AG10803 (cell line): ENCODE results near the gene SRF.

Source experiments
- DNase-seq: peaks from one replicate; pipeline ENCODE4 v3.0.0; 2010; ENCODE audit warnings: low read depth
- H3K4me3 ChIP-seq: 2 replicates; pipeline ENCODE4 v1.5.1; 2011; ENCODE audit warnings: mild to moderate bottlenecking, low read length, control low read depth
- CTCF ChIP-seq: conservative IDR thresholded peaks from 2 replicates; pipeline ENCODE4 v1.5.1; 2011; ENCODE audit warnings: mild to moderate bottlenecking, low read length, control low read depth, inconsistent platforms

SRF gene

DNA sequence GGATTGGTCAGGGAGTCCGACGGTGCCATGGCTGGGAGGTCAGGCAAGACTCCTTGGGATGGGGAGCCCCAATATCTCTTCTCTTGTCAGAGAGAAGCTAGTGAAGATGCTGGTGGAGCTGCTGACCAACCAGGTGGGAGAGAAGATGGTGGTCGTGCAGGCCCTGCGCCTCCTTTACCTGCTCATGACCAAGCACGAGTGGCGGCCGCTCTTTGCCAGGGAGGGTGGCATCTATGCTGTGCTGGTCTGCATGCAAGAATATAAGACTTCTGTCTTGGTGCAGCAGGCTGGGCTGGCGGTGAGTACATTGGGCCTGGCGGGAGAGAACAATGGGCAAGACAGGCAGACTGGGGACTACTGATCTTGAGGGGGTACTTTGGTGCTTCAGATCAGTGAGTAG, 21.8 kb downstream of the SRF start:
- TF ChIP-seq CTCF: no peak
- DNase-seq: no peak
- no peak overlapping the region for H3K4me3 ChIP-seq

- TF ChIP-seq CTCF: no peak
- H3K4me3 ChIP-seq: no peak overlapping the region
- DNase-seq: no peak
Observed at GRCh38 chr6:43193929-43194328, 22.9 kb downstream of the SRF start.

- H3K4me3 ChIP-seq: no peak overlapping the region
- DNase-seq: no peak
- no peak for TF ChIP-seq CTCF
Observed at GRCh38 chr6:43196337-43196736, 25.3 kb downstream of the SRF start.

DNA sequence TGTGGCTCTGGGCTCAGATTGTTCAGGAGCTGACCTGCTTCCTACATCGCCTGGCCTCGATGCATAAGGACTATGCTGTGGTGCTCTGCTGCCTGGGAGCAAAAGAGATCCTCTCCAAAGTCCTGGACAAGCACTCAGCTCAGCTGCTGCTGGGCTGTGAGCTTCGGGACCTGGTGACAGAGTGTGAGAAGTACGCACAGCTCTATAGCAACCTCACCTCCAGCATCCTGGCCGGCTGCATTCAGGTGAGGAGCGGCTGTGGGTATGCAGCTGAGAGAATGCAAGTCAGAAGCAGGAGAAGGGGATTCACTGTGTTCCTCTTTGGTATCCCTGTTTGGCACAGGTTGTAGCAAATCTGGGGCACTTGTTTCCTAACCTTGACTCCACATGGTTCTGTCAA, 28.8 kb downstream of the SRF start:
- DNase-seq: no peak
- H3K4me3 ChIP-seq: no peak overlapping the region
- TF ChIP-seq CTCF: no peak

- TF ChIP-seq CTCF: no peak
- no peak overlapping the region for H3K4me3 ChIP-seq
- no peak for DNase-seq
Observed at GRCh38 chr6:43200541-43200940, 29.5 kb downstream of the SRF start.

GRCh38 chr6:43202451-43202850, 31.4 kb downstream of the SRF start:
- TF ChIP-seq CTCF: no peak
- DNase-seq: no peak
- H3K4me3 ChIP-seq: no peak overlapping the region

GRCh38 chr6:43203029-43203717, 32.1 kb downstream of the SRF start:
- no peak for TF ChIP-seq CTCF
- no peak overlapping the region for H3K4me3 ChIP-seq
- DNase-seq: no peak
